HUES48 (cell line): Measurements from ENCODE around the gene G3BP1.
"Not testable (repeated sequence)": the region's sequence is repeated elsewhere in the genome, so short reads cannot be mapped to it uniquely, and the experiment has no call there.

Experiments
- H3K27ac ChIP-seq: one replicate; pipeline ENCODE4 v1.7.0; 2013; ENCODE audit warnings: low read depth, low read length, inconsistent platforms
- H3K27me3 ChIP-seq: 2 replicates; pipeline ENCODE4 v1.6.1; 2013; ENCODE audit warnings: mild to moderate bottlenecking, low read length; ENCODE audit not compliant: control insufficient read depth, insufficient read depth
- H3K36me3 ChIP-seq: 2 replicates; pipeline ENCODE4 v1.6.1; 2013; ENCODE audit warnings: low read length; ENCODE audit not compliant: control insufficient read depth, insufficient read depth
- H3K4me1 ChIP-seq: 2 replicates; pipeline ENCODE4 v1.6.1; 2013; ENCODE audit warnings: mild to moderate bottlenecking, low read length; ENCODE audit not compliant: control insufficient read depth, insufficient read depth
- H3K4me3 ChIP-seq: 2 replicates; pipeline ENCODE4 v1.5.1; 2013; ENCODE audit warnings: mild to moderate bottlenecking, low read depth, low read length
- H3K9ac ChIP-seq: 2 replicates; pipeline ENCODE4 v1.6.1; 2013; ENCODE audit warnings: mild to moderate bottlenecking, low read depth, low read length, moderate library complexity
- H3K9me3 ChIP-seq: 2 replicates; pipeline ENCODE4 v1.6.1; 2013; ENCODE audit warnings: low read length; ENCODE audit not compliant: control insufficient read depth, insufficient read depth

Gene G3BP1

DNA sequence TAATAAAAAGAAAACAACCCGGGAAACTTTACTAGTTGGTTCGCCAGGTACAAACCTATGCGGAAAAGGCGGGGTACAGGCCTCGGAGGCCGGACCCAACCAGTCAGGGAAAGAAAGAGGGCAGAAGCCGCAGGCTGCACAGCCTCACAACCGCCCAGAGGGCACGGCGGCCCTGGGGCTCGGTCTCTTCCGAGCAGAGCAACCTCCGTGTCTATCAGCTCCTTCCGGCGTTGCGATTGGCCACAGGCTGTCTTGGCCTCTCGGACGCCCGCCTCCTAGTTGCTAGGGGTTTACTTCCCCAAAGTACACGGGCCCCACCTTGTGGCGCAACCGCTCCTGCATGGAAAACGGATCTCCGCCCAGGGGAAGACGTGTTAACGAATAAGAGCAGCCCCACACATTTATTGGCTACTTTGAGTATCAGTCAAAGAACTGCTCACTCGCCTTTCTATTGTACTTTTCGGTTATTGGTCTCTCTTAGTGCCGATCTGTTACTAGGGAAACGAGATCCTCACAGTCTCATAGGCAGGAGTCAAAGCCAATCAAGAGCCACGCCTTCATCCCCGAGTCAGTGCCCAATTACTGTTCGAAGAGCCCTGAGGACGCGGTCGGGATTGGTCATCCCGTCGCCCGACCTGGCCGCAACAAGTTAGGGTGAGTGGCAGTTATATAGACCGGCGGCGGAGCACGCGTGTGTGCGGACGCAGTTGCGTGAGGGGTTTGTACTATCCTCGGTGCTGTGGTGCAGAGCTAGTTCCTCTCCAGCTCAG is at the start of gene G3BP1:
TSS of gene G3BP1 (plus strand) at position 696 of the 770 bp plus-strand sequence. CDS start 14,667 bp downstream, outside the sequence.
- Histone ChIP-seq H3K9ac (peak within 1 kb of the TSS; percentile 93), H3K9me3 (no peaks in the 10 kb centered on the region), H3K4me1 (peaks cover 34% of the 10 kb centered on the region), H3K36me3 (peaks cover 12% of the 10 kb centered on the region; the same call in 1 of the 2 replicates), H3K4me3 (peak within 1 kb of the TSS; percentile 99), H3K27me3 (no peaks in the 10 kb centered on the region), H3K27ac (peak within 1 kb of the TSS; percentile 99)

DNA sequence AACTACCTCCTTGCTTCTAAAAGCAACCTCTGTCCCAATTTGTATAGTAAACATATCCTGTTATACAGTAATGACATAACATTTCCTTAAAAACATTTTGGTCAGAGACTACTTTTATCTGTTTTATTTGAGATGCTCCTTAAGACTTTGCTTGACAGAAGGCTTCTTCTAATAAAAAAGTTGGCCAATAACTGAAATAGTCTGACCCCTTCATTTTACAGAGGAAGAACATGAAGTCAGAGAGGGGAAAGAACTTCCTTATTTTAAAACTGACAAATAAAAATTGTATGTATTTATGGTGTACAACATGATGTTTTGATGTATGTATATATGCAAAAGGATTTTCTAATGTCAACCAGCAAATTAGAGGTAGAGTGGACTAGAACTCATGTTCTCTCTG is 49.2 kb upstream of the G3BP1 start:
- Histone ChIP-seq H3K36me3 (no peaks in the 10 kb centered on the region), H3K4me1 (peaks cover 15% of the 10 kb centered on the region)

DNA sequence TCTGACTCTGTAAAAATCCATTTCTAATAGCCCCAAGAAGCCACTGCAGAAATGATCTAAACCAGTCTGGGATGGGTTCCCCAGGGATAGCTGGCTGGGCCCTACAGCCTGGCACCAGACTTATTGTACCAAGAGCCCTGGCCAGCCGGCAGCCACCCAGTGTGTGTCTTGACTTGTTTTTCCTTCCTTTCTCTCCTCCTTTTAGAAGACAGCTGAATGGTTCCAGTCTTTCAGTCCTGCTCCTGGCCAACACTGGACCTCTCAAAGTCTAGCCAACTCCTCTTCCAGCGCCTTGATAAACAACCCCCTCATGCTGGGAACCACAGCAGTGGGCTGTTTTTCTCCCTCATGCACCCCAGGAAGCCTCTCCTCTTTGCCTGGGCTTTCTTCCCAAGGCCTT is 47.4 kb upstream of the G3BP1 start:
- no peak overlapping the region for H3K9ac ChIP-seq
- H3K27me3 ChIP-seq, result no peaks in the 10 kb centered on the region
- no peaks in the 10 kb centered on the region for H3K36me3 ChIP-seq
- no peaks in the 10 kb centered on the region; the same call in 1 of the 2 replicates for H3K9me3 ChIP-seq
- H3K27ac ChIP-seq, result no peak overlapping the region
- no peak overlapping the region for H3K4me3 ChIP-seq
- H3K4me1 ChIP-seq, result peaks cover 15% of the 10 kb centered on the region

More for the DNA sequence above, 49.2 kb upstream of the G3BP1 start:
- Histone ChIP-seq H3K9ac (no peak overlapping the region), H3K27ac (no peak overlapping the region), H3K27me3 (no peaks in the 10 kb centered on the region), H3K9me3 (no peaks in the 10 kb centered on the region), H3K4me3 (no peak overlapping the region)

DNA sequence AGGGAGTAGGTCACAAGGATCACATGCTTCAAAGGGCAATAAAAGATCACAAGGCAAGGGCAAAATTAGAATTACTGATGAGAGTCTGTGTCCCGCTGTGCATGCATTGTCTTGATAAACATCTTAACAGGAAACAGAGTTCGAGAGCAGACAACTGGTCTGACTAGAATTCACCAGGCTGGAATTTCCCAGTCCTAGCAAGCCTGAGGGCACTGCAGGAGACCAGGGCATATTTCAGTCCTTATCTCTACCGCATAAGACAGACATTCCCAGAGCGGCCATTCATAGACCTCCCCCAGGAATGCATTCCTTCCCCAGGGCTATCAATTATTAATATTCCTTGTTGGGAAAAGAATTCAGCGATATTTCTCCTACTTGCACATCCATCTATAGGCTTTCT is 42.2 kb upstream of the G3BP1 start:
- not testable (repeated sequence) for H3K4me1 ChIP-seq, H3K4me3 ChIP-seq, H3K27me3 ChIP-seq, H3K9ac ChIP-seq, H3K9me3 ChIP-seq, H3K36me3 ChIP-seq
- peak overlapping the region; percentile 35 for H3K27ac ChIP-seq

DNA sequence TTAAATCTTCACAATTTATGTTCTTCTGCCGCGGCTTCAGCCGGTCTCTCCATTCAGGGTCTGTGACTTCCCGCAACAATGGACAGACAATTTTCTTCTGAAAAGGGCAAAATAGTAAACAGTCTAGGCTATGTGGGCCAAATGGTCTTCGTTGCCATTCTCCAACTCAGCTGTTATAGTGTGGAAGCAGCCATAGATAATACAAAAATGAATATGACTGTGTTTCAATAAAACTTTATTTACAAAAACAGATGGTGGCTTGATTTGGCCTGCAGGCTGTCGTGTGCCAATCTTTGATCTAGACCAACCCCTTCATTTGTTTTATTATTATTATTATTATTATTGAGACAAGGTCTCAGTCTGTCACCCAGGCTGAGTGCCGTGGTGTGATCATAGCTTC is 41.4 kb upstream of the G3BP1 start:
- H3K4me3 ChIP-seq, result no peak overlapping the region; the same call in 1 of the 2 replicates
- H3K9ac ChIP-seq, result no peak overlapping the region
- no peaks in the 10 kb centered on the region for H3K27me3 ChIP-seq
- peaks cover 5% of the 10 kb centered on the region for H3K9me3 ChIP-seq
- H3K4me1 ChIP-seq, result no peaks in the 10 kb centered on the region
- no peaks in the 10 kb centered on the region for H3K36me3 ChIP-seq
- H3K27ac ChIP-seq, result no peak overlapping the region

DNA sequence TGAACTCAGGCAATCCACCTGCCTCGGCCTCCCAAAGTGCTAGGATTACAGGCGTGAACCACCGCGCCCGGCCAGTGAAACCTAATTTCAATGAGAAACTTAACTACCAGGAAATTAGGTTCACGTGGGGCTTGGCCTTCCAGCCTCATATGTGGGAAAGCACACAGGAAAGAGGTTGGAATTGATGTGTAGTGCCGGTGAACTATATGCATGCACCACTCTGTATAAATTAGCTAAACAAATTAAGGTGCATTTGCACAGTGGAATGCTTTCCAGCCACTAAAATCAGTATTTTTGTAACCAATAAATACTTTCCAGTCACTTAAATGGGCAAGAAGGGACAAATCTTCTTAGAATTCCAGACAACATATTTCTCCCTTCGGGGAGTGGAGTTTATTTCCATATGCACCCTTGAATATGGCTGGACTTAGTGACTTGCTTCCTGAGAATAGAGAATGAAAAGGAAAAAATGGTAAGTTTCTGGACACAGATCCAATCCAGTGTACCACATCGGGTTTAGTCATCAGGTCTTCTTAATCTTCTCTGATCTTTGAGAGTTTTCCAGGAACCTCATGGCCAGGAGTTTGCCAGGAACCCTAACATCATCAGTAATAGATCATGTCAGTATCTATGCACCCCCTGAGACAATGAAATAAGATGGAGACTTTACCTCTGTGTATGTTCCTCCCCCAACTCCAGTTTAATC is 38.2 kb upstream of the G3BP1 start:
- Histone ChIP-seq H3K9ac (no peak overlapping the region), H3K36me3 (no peaks in the 10 kb centered on the region), H3K4me3 (no peak overlapping the region), H3K9me3 (peaks cover 5% of the 10 kb centered on the region), H3K4me1 (no peaks in the 10 kb centered on the region), H3K27ac (no peak overlapping the region), H3K27me3 (no peaks in the 10 kb centered on the region)

DNA sequence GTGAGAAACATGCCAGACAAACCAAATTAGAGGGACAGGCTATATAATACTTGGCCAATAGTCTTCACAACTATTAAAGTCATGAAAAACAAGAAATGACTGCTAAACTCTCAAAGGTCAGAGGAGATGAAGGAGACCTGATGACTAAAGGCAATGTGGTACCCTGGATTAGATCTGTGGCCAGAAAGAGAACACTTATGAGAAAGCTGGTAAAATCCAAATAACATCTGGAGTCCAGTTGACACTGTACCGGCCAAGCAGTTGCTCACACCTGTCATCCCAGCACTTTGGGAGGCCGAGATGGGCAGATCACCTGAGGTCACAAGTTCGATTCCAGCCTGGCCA is 37.7 kb upstream of the G3BP1 start:
- Histone ChIP-seq H3K27me3 (no peaks in the 10 kb centered on the region), H3K4me3 (no peak overlapping the region), H3K9ac (no peak overlapping the region), H3K36me3 (no peaks in the 10 kb centered on the region), H3K4me1 (no peaks in the 10 kb centered on the region), H3K27ac (no peak overlapping the region), H3K9me3 (peaks cover 5% of the 10 kb centered on the region)

DNA sequence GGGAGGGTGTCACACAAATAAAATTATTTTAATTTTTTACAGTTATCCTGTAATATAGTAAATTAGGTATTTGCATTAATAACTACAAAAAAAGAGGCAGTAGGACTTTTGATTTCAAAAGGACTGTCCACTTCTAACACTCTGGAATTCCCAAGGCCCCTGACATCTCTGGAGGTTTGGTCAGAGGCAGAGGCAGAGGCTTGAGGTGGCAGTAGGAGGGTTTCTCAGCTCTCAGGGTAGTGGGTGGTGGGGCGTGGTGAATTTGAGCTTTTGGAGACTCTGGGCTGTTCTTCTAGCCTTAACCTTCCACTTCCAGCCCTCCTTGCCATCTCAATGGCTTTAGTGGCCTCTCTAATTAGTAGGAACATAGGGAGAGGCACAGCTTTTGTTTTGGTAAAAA is 36.1 kb upstream of the G3BP1 start:
- Histone ChIP-seq H3K9ac (no peak overlapping the region), H3K4me3 (no peak overlapping the region), H3K36me3 (no peaks in the 10 kb centered on the region), H3K27ac (no peak overlapping the region), H3K27me3 (no peaks in the 10 kb centered on the region), H3K4me1 (peaks cover 13% of the 10 kb centered on the region), H3K9me3 (no peaks in the 10 kb centered on the region)

DNA sequence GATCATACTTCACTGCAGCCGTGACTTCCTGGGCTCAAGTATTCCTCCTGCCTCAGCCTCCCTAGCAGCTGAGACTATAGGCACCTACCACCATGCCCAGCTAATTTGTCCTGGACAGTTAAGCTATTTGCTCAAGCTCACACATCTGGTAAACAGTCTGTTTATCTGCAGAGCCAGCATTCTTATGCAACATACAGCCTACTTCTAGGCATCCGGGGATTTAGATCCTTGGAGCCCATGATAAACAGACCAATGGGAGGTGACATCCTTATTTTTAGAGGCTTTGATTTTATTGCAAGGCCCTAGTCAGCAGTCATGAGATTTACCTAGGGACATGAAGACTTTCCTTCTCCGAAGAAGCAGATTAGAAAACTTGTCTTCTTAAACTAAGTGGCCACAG is 34.3 kb upstream of the G3BP1 start:
- H3K4me3 ChIP-seq, result no peak overlapping the region
- no peaks in the 10 kb centered on the region for H3K36me3 ChIP-seq
- H3K27me3 ChIP-seq, result no peaks in the 10 kb centered on the region
- no peak overlapping the region for H3K27ac ChIP-seq
- no peak overlapping the region for H3K9ac ChIP-seq
- H3K9me3 ChIP-seq, result no peaks in the 10 kb centered on the region
- peaks cover 18% of the 10 kb centered on the region for H3K4me1 ChIP-seq

DNA sequence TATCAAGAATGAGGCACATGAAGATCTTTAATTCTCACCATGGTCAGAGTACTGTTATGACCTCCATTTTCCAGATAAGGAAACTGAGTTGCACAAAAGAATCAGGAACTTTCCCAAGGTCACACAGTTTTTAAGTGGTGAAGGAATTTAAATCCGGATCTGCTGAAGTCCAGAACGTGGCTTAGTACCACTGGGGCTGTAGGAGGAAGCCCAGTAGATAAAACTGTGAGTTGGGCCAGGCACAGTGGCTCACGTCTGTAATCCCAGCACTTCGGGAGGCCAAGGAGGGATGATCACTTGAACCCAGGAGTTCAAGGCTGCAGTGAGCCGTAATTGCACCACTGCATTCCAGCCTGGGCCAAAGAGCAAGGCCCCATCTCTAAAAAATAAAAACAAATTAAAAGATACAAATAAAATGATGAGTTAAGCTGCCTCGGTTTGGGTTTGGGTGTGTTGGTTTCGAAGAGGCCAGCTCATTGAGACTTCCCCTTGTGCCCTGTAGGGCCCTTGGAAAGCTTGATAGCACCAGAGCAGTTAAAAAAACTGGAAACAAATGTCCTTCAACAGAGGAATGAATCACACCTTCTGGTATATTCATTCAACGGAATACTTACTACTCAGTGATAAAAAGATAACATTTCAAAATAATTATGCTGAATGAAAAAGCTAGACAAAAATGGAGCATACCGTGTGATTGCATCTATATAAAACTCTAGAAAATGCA is 33.5 kb upstream of the G3BP1 start:
- H3K27me3 ChIP-seq, result no peaks in the 10 kb centered on the region
- H3K4me3 ChIP-seq, result no peak overlapping the region
- no peaks in the 10 kb centered on the region for H3K36me3 ChIP-seq
- H3K9ac ChIP-seq, result no peak overlapping the region
- no peak overlapping the region for H3K27ac ChIP-seq
- peaks cover 18% of the 10 kb centered on the region for H3K4me1 ChIP-seq
- H3K9me3 ChIP-seq, result no peaks in the 10 kb centered on the region

DNA sequence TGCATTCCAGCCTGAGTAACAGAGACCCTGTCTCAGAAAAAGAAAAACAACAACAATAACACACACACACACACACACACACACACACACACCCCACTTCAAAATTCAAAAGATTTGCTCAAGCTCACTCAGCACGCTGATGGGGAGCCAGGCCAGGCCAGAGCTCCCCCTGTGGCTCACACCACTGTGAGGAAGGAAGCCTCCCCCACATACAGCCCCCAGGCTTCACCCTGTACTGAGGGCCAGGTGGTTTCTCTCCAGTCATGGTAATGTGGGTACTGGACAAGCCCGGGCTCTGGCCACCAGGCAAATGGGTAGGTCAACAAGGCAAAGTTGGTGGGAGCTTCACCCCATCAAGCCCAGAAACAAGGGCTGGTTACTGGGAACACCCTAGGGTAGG is 32.4 kb upstream of the G3BP1 start:
- H3K27ac ChIP-seq, result peak overlapping the region; percentile 92
- H3K36me3 ChIP-seq, result no peaks in the 10 kb centered on the region
- H3K4me1 ChIP-seq, result peaks cover 18% of the 10 kb centered on the region
- H3K4me3 ChIP-seq, result no peak overlapping the region
- no peaks in the 10 kb centered on the region for H3K9me3 ChIP-seq
- H3K27me3 ChIP-seq, result no peaks in the 10 kb centered on the region
- no peak overlapping the region for H3K9ac ChIP-seq
